HG03354 (cell line): ENCODE results near the gene C19orf25.
"Not testable (repeated sequence)": the region's sequence is repeated elsewhere in the genome, so short reads cannot be mapped to it uniquely, and the experiment has no call there.

ENCODE experiments used
- ATAC-seq: cut with Tn5 transposase; IDR thresholded peaks from one replicate; pipeline ENCODE4 v1.9.1; 2021; ENCODE audit warnings: mild to moderate bottlenecking; ENCODE audit not compliant: unreplicated experiment, poor library complexity, severe bottlenecking

C19orf25 gene

DNA sequence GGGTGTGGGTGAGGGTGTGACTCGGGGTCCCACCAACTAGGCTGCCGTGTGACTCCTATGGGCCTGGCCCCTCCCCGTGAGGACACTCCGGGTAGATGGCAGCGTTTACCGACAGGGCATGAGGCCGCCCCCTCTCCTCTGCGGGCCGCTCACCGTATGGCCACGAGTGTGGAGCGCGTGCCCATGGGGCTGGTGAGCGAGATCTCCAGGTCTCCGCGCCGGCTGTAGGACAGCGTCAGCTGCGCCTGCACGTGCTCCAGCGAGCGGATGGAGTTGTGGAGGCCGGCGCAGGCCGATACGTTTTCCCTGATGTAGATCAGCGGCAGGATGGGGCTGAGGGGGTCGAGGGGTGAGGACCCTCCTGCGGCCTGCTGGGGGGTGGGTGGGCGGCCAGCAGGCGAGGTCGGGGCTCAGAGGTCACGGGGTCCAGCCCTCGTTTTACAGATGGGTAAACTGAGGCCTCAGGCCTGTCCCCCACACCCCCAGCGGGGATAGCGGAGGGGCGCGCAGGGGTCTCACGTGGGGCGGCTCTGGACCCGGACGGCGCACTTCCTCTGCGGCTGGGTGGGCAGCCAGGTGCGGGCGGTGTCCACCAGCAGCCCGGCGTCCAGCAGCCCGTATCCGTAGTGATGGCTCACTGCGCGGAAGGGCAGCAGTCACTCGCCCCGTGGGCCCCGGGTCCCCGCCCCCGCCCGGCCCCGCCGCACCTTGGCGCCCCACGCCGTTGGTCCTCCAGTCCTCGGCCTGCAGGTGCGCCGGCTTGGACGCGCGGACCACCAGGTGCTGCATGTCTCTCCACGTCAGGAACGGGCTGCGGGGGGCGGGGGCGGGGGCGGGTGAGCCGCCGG, 4.3 kb upstream of the C19orf25 start:
- ATAC-seq = no peak

GRCh38 chr19:1482361-1483130, 3.5 kb upstream of the C19orf25 start:
- no peak for ATAC-seq

DNA sequence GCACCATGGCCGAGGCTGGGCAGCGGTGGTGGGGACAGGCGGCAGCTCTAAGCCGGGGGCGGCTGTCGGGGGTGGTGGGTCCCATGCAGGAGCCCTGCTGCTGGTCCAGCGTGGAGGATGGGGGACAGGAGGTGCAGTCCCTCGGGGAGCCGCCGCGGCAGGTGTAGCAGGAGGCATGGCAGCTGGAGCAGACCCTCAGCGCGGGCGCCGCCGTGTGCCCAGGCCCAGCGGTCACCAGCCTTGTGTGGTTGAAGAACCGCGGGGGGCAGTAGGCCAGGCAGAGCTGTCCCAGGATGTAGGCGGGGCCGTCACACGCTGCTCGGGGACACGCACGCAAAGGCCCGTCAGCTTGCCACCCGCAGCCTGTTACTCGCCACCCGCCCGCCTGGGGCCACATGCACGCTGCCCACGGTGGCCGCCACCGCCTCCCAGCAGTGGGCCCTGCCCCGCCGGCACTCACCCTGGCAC, 2.9 kb upstream of the C19orf25 start:
- ATAC-seq = no peak

- ATAC-seq = no peak
Observed at GRCh38 chr19:1481224-1481892, 2.3 kb upstream of the C19orf25 start.

DNA sequence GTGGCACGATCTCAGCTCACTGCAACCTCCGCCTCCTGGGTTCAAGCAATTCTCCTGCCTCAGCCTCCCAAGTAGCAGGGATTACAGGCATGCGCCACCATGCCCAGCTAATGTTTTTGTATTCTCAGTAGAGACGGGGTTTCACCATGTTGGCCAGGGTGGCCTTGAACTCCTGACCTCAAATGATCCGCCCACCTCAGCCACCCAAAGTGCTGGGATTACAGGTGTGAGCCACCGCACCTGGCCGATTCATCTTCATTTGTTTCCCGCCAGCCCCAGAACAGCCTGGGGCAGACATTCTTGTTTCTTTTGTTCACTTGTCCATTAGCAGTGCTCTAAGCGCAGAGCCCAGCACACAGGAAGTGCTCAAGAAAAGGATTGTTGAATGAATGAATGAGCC, 2.0 kb downstream of the C19orf25 start:
- not testable (repeated sequence) for ATAC-seq

- no peak for ATAC-seq
Observed at GRCh38 chr19:1475751-1476437, 3.1 kb downstream of the C19orf25 start.

DNA sequence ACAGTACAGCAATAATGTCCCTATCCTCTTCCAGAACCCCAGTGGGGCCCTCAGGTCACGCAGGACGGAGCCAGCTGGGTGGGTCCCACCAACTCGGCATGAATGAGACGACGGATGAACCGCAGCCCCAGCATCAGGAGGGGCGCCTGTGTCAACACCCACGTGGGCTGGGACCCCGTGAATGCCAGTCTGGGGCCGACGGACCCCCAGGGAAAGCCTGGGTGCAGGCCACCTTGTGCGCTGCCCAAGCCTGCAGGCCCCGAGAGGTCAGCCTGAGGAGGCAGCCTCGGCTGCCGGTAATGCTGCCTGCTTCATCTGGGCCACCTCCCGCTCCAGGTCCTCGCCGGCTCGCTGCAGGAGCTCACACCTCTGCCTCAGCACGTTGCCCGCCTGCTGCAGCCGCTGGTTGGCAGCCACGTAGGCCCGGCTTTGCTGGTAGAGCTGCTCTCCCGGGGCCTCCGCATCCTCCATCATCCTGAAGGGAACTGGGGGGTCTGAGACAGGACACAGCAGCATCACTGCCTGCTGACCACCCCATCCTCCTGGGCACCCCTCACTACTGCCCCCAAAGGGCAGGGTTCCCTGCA, 4.2 kb downstream of the C19orf25 start:
- ATAC-seq = no peak

DNA sequence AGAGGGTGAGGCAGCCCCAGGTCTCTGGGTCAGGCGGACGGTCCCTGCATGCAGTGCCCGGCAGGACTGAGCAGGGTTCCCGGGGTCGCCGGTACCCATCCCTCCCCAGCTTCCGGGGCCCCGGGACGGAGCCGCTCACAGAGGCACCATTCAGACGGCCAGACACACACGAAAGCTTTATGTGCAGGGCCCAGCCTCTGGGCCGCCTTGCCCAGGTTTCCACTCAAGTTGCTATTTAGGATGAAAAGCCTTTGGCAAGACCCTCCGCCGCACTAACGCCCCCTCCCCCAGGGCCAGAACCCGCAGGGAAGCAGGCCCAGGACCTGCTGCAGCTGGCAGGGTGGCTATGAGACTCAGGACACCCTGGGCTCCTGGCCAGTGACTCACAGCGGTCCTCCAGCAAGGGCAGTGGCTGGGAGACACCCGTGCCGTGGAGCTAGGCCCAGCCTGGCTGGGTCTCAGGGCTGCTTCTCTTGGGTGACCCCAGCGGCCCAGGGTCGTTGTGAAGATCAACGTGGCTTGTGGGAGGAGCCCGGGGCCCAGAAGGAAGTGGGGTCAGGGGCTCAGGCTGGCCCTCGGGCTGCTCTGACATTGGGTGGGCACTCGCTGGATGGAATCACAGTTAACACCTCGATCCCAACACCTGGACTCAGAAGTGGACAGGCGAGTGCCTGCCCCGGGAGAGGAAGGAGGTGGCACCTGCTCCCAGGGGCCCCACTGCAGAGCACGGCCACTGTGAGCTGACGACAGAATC, 4.8 kb downstream of the C19orf25 start:
- ATAC-seq = no peak

DNA sequence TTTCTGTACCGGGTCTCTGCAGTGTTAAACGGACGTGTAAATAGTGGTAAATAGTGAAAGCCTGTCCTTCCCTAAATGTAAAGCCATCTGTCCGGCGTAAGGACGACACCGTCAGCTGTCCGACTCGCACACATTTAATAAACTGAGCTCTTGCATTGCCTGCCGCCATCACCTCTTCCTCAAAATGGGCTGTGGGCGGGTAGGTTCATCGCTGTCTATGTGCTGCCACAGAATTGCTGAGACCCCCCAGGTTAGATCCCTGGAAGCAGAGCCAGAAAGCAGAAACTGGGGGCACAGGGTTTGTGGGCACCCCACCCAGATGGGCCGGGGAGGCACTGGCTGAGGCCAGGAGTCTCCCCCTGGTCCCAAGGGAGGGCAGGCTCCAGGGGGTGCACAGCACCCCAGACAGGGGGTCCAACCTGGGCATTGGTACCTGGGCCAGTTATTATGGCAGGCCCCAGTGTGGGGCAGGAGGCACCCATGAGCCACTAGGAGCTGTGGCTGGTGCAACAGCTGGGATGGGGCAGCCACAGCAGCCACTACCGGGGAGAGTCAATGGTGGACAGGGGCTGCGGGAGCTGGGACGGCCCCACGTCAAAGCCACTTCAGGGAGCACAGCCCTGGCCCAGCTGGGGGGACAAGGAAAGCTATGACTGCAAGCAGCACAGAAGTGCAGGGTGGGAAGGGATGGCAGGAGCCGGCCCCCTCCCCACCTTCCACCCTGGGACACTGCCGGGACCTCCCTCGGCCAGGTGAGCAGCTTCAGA, 5.7 kb downstream of the C19orf25 start:
- ATAC-seq = no peak

GRCh38 chr19:1472231-1473084, 6.6 kb downstream of the C19orf25 start:
- no peak for ATAC-seq

- no peak for ATAC-seq
Observed at GRCh38 chr19:1471515-1472160, 7.4 kb downstream of the C19orf25 start.

DNA sequence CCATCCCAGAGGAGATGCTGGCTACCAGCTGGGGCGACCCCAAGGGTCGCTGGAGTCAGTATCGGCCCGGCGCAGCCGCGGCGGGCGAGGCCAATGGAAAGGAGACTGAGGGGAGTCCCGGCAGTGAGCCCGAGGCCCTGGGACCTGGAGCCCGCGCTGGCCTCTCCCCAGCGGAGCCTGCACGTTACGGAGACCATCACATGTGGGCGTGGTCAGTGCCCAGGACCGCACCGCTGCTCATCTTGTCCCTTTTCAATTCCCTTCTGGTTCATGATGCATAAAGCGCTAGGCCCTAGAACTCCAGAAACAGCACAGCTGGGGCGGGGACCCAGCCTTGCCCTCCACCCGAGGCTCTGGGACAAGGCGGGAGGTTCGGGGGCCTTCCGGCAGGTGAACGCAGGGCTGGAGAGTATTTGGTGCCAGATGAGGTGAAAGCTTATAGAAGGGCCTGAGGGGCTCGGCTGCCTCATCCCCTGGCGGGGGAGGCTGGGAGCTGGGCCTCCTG, 8.0 kb downstream of the C19orf25 start:
- no peak for ATAC-seq

GRCh38 chr19:1470305-1471009, 8.6 kb downstream of the C19orf25 start:
- no peak for ATAC-seq

GRCh38 chr19:1470055-1470304, 9.0 kb downstream of the C19orf25 start:
- ATAC-seq = no peak

GRCh38 chr19:1469255-1470054, 9.6 kb downstream of the C19orf25 start:
- no peak for ATAC-seq
